H9 (cell line): ENCODE data around the gene NAPB. TPM values are rescaled to one million over a fixed set of nuclear protein-coding genes. Genes with fewer than 3 reads are reported as not detected.

Experiments used
- DNase-seq: peaks from one replicate; pipeline ENCODE4 v3.0.0-alpha.2; 2017
- H2AFZ ChIP-seq: one replicate; pipeline ENCODE4 v1.6.1; 2013; ENCODE audit warnings: mild to moderate bottlenecking, low read length, control low read depth, moderate library complexity
- H2AK5ac ChIP-seq: 2 replicates; pipeline ENCODE4 v1.6.1; 2013; ENCODE audit warnings: low read length, control low read depth, mixed read lengths; ENCODE audit not compliant: insufficient read length
- H2BK120ac ChIP-seq: one replicate; pipeline ENCODE4 v1.6.1; 2013; ENCODE audit warnings: low read depth, mild to moderate bottlenecking, low read length, control low read depth, inconsistent platforms; ENCODE audit not compliant: poor library complexity, severe bottlenecking
- H2BK12ac ChIP-seq: 2 replicates; pipeline ENCODE4 v1.6.1; 2013; ENCODE audit warnings: low read length, control low read depth, mixed read lengths, low read depth; ENCODE audit not compliant: insufficient read length
- H2BK15ac ChIP-seq: 2 replicates; pipeline ENCODE4 v1.6.1; 2013; ENCODE audit warnings: low read depth, low read length, control low read depth
- H2BK20ac ChIP-seq: one replicate; pipeline ENCODE4 v1.6.1; 2013; ENCODE audit warnings: low read depth, mild to moderate bottlenecking, low read length, control low read depth, inconsistent platforms; ENCODE audit not compliant: poor library complexity, severe bottlenecking
- H2BK5ac ChIP-seq: 2 replicates; pipeline ENCODE4 v1.6.1; 2013; ENCODE audit warnings: low read length, control low read depth, mixed read lengths; ENCODE audit not compliant: insufficient read length
- H3K14ac ChIP-seq: 2 replicates; pipeline ENCODE4 v1.6.1; 2013; ENCODE audit warnings: low read length, control low read depth; ENCODE audit not compliant: insufficient read depth
- H3K18ac ChIP-seq: 2 replicates; pipeline ENCODE4 v1.6.1; 2013; ENCODE audit warnings: low read depth, mild to moderate bottlenecking, mixed read lengths, low read length, control low read depth; ENCODE audit not compliant: insufficient read length
- H3K23ac ChIP-seq: 2 replicates; pipeline ENCODE4 v1.6.1; 2013; ENCODE audit warnings: low read length, control low read depth, mixed read lengths, low read depth; ENCODE audit not compliant: insufficient read length
- H3K23me2 ChIP-seq: 2 replicates; pipeline ENCODE4 v1.6.1; 2013; ENCODE audit warnings: low read depth, mild to moderate bottlenecking, mixed read lengths, low read length, control low read depth; ENCODE audit not compliant: insufficient read length, poor library complexity, severe bottlenecking
- H3K27ac ChIP-seq: 2 replicates; pipeline ENCODE4 v1.5.1; 2013; ENCODE audit warnings: low read length, control low read depth, mixed read lengths, low read depth; ENCODE audit not compliant: insufficient read length
- H3K27me3 ChIP-seq: 2 replicates; pipeline ENCODE4 v1.6.1; 2013; ENCODE audit warnings: low read length, control low read depth, inconsistent platforms; ENCODE audit not compliant: insufficient read depth
- H3K4ac ChIP-seq: 2 replicates; pipeline ENCODE4 v1.6.1; 2013; ENCODE audit warnings: low read depth, mild to moderate bottlenecking, control low read depth, inconsistent platforms, low read length, moderate library complexity
- H3K4me1 ChIP-seq: 2 replicates; pipeline ENCODE4 v1.6.1; 2013; ENCODE audit warnings: low read length, control low read depth, inconsistent platforms; ENCODE audit not compliant: insufficient read depth
- H3K4me2 ChIP-seq: 2 replicates; pipeline ENCODE4 v1.6.1; 2013; ENCODE audit warnings: low read length, control low read depth, mixed read lengths; ENCODE audit not compliant: insufficient read length, insufficient read depth
- H3K56ac ChIP-seq: 2 replicates; pipeline ENCODE4 v1.6.1; 2013; ENCODE audit warnings: low read depth, mild to moderate bottlenecking, mixed read lengths, low read length, control low read depth; ENCODE audit not compliant: insufficient read length
- H3K79me1 ChIP-seq: 2 replicates; pipeline ENCODE4 v1.6.1; 2013; ENCODE audit warnings: low read depth, mild to moderate bottlenecking, moderate library complexity, low read length, control low read depth, inconsistent platforms; ENCODE audit not compliant: insufficient read depth, poor library complexity, severe bottlenecking
- H3K79me2 ChIP-seq: 2 replicates; pipeline ENCODE4 v1.6.1; 2013; ENCODE audit warnings: low read length, control low read depth, inconsistent platforms; ENCODE audit not compliant: insufficient read depth
- H3K9ac ChIP-seq: 2 replicates; pipeline ENCODE4 v1.6.1; 2013; ENCODE audit warnings: low read length, control low read depth, mixed read lengths; ENCODE audit not compliant: insufficient read length; ENCODE audit errors: extremely low read depth
- H3K9me3 ChIP-seq: one replicate; pipeline ENCODE4 v1.6.1; 2013; ENCODE audit warnings: low read depth, low read length, inconsistent platforms; ENCODE audit not compliant: control insufficient read depth
- H3T11ph ChIP-seq: one replicate; pipeline ENCODE4 v1.6.1; 2013; ENCODE audit warnings: mild to moderate bottlenecking, low read length, control low read depth, inconsistent platforms
- H4K20me1 ChIP-seq: one replicate; pipeline ENCODE4 v1.6.1; 2013; ENCODE audit not compliant: control insufficient read depth, insufficient read length, insufficient read depth
- H4K5ac ChIP-seq: 2 replicates; pipeline ENCODE4 v1.6.1; 2013; ENCODE audit warnings: low read depth, mild to moderate bottlenecking, mixed read lengths, low read length, control low read depth; ENCODE audit not compliant: insufficient read length
- H4K8ac ChIP-seq: replicated peaks from 2 replicates; pipeline ENCODE4 v1.6.1; 2013; ENCODE audit warnings: low read length, control low read depth, mixed read lengths, low read depth; ENCODE audit not compliant: insufficient read length
- H4K91ac ChIP-seq: 2 replicates; pipeline ENCODE4 v1.6.1; 2013; ENCODE audit warnings: low read depth, mild to moderate bottlenecking, moderate library complexity, mixed read lengths, low read length, control low read depth; ENCODE audit not compliant: insufficient read length
- H3K27ac Mint-ChIP-seq, 3 experiments: 2 replicates in 2 of 3; 3 replicates in 1 of 3; pipeline ENCODE4 v1.8.0; 2020 to 2021; ENCODE audit warnings: mixed read lengths in 3 of 3, mild to moderate bottlenecking in 1 of 3, moderate library complexity in 1 of 3
- H3K27me3 Mint-ChIP-seq: 2 replicates; pipeline ENCODE4 v1.8.0; 2021; ENCODE audit warnings: low read depth, mild to moderate bottlenecking, moderate library complexity, mixed read lengths
- H3K36me3 Mint-ChIP-seq, 3 experiments: 2 replicates in 2 of 3; 3 replicates in 1 of 3; pipeline ENCODE4 v1.8.0; 2020 to 2021; ENCODE audit warnings: low read depth in 3 of 3, mixed read lengths in 3 of 3; ENCODE audit not compliant: insufficient read depth in 1 of 3
- H3K4me1 Mint-ChIP-seq, 2 experiments: 2 replicates each; pipeline ENCODE4 v1.8.0; 2020; ENCODE audit warnings: mixed read lengths in 2 of 2
- H3K4me3 Mint-ChIP-seq, 2 experiments: 2 replicates in 1 of 2; 3 replicates in 1 of 2; pipeline ENCODE4 v1.8.0; 2020 to 2021; ENCODE audit warnings: mild to moderate bottlenecking in 2 of 2, mixed read lengths in 2 of 2, moderate library complexity in 1 of 2
- H3K9me3 Mint-ChIP-seq, 2 experiments: 2 replicates in 1 of 2; 3 replicates in 1 of 2; pipeline ENCODE4 v1.8.0; 2020; ENCODE audit warnings: mild to moderate bottlenecking in 2 of 2, mixed read lengths in 2 of 2, moderate library complexity in 1 of 2
- WGBS: extraction: QIAGEN DNeasy Blood & Tissue Kit; methylation state at CpG from one replicate; pipeline ENCODE4 v1.1.7; 2013; ENCODE audit warnings: missing lambda C conversion rate, low lambda C conversion rate, mixed read lengths; ENCODE audit not compliant: insufficient read length; ENCODE audit errors: extremely low coverage; 5-methylcytosine and 5-hydroxymethylcytosine counted together
- total RNA-seq: library from RNA; stranded (reverse); gene quantifications from 2 replicates; pipeline ENCODE4 v1.2.1, GENCODE V29; 2021
- TF ChIP-seq, protein P1 (sequence below): fragments of 200-600 bp; sonication (generic); conservative IDR thresholded peaks from 3 replicates; pipeline ENCODE4 v1.8.0; 2021; ENCODE audit warnings: antibody characterized with exemption, mild to moderate bottlenecking

NAPB gene
- total RNA-seq, 1 experiment from 2014 or later, result 10.4 TPM

DNA sequence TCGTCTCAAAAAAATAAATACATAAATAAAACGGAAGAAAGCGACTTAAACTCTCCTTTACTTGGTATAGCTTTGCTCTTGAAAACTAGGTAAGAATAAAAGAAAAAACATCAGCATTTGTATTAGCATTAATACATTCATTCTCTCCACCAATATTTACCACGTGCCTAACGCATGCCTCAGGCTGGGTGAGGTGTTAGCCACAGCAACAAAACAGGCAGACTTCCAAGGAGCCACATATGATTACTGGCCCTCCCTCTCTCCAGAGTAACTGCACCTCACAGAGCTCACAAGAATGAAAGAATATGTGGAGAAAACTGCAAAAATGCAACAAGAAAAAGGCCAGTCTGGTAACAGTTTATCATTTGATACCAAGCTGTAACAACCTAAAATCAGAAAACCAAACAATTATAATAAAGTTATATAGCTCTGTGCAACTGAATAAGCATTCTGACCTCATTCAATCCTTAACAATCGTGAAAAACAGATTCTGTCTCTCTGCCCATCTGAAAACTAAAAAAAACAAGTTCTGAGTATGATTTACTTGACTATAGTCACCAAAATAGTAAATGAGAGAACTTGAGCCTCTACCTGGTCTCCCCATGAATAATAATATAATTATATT lies 5.2 kb downstream of the NAPB start:
- H3K4me1 ChIP-seq, result no peaks in the 10 kb centered on the region
- no peaks in the 10 kb centered on the region for H3K27me3 Mint-ChIP-seq
- no CpG with 5 or more reads among the region's 6 CpGs for WGBS
- no peak overlapping the region for H3T11ph ChIP-seq
- H3K14ac ChIP-seq, result no peak overlapping the region
- no peak overlapping the region for H2AK5ac ChIP-seq
- no peaks in the 10 kb centered on the region for H3K9me3 ChIP-seq
- no peaks in the 10 kb centered on the region for H3K9me3 Mint-ChIP-seq
- H3K23ac ChIP-seq, result no peak overlapping the region
- H3K18ac ChIP-seq, result no peak overlapping the region
- H2BK120ac ChIP-seq, result no peak overlapping the region
- no peak overlapping the region for H2BK15ac ChIP-seq
- no peak overlapping the region for H4K8ac ChIP-seq
- H3K27ac Mint-ChIP-seq, result no peak overlapping the region
- peaks cover 4% of the 10 kb centered on the region for H3K23me2 ChIP-seq
- no peaks in the 10 kb centered on the region for H3K27me3 ChIP-seq
- no peak for DNase-seq
- H2AFZ ChIP-seq, result no peak overlapping the region
- H3K79me1 ChIP-seq, result peaks cover 11% of the 10 kb centered on the region
- no peak overlapping the region for H3K4me2 ChIP-seq
- no peak overlapping the region for H3K9ac ChIP-seq
- no peak overlapping the region for H2BK5ac ChIP-seq
- H2BK20ac ChIP-seq, result no peak overlapping the region
- no peak overlapping the region for H3K4ac ChIP-seq
- peaks cover 10% of the 10 kb centered on the region; the same call in 1 of the 2 replicates for H3K79me2 ChIP-seq
- no peak overlapping the region for H3K27ac ChIP-seq
- no peak overlapping the region for H3K4me3 Mint-ChIP-seq
- TF ChIP-seq, protein P1, sequence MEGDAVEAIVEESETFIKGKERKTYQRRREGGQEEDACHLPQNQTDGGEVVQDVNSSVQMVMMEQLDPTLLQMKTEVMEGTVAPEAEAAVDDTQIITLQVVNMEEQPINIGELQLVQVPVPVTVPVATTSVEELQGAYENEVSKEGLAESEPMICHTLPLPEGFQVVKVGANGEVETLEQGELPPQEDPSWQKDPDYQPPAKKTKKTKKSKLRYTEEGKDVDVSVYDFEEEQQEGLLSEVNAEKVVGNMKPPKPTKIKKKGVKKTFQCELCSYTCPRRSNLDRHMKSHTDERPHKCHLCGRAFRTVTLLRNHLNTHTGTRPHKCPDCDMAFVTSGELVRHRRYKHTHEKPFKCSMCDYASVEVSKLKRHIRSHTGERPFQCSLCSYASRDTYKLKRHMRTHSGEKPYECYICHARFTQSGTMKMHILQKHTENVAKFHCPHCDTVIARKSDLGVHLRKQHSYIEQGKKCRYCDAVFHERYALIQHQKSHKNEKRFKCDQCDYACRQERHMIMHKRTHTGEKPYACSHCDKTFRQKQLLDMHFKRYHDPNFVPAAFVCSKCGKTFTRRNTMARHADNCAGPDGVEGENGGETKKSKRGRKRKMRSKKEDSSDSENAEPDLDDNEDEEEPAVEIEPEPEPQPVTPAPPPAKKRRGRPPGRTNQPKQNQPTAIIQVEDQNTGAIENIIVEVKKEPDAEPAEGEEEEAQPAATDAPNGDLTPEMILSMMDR, result no peak
- no peak overlapping the region for H2BK12ac ChIP-seq
- H4K20me1 ChIP-seq, result no peaks in the 10 kb centered on the region
- H3K36me3 Mint-ChIP-seq, result peaks cover 0 to 6% (median 0%) of the 10 kb centered on the region in 3 experiments; a peak in 2 of 7 replicates
- H4K5ac ChIP-seq, result no peak overlapping the region
- H4K91ac ChIP-seq, result no peak overlapping the region
- peaks cover 20 to 24% of the 10 kb centered on the region in 2 experiments for H3K4me1 Mint-ChIP-seq
- H3K56ac ChIP-seq, result no peak overlapping the region
